ENCODE data around the gene SUPT5H. TPM values are rescaled to one million over a fixed set of nuclear protein-coding genes. Genes with fewer than 3 reads are reported as not detected.
A peak's percentile ranks its signal among the peaks of the same experiment; 100 is the strongest.

Gene SUPT5H
- total and polyA plus RNA-seq, 10 of the 15 experiments (the other 5 are each of a cell fraction or from before 2014, with no cell fraction given) = 27.2 to 194 (median 83.6) TPM

DNA sequence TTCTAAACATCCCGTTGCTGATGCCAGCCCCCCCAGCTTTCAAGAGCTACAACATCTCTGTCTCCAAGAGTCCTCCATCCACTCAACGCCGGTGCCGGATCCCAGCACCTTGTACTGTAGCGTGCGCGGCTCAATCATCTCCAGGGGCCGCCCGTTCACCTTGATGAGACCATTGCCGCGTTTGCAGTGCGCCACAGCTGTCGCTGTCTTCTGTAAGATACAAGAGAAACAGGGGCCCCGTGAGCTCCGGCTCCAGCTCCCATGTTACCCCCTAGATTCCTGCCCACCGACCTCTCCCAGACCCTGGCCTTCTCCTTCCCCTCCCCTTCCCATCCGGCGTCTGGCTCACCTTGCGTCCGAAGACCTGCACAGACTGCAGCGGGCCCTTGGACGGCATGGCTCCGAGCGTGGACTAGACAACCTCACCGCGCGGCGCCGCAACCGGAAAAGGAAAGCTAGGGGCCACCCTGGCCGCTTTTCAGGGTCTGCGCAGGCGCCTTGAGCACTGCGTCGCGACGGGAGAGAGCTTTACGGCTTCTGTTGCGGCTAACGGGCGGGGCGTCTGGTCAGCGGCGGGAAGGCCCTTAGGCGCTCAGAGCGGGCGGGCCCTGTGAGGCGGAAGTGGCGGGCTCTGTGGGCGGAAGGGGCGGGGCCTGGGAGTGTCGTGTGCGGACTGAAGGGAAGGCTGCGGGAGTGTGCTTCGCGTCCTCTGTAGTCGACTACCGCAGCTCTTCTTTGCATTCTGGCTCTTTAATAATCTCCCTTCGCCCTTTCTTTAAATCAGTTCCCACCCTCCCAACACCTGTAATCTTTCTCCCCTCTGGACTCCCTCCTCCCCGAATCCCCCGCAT lies 9.7 kb upstream of the SUPT5H start, which contains the start of gene RPS16 (continued):
- TF ChIP-seq, protein P1, sequence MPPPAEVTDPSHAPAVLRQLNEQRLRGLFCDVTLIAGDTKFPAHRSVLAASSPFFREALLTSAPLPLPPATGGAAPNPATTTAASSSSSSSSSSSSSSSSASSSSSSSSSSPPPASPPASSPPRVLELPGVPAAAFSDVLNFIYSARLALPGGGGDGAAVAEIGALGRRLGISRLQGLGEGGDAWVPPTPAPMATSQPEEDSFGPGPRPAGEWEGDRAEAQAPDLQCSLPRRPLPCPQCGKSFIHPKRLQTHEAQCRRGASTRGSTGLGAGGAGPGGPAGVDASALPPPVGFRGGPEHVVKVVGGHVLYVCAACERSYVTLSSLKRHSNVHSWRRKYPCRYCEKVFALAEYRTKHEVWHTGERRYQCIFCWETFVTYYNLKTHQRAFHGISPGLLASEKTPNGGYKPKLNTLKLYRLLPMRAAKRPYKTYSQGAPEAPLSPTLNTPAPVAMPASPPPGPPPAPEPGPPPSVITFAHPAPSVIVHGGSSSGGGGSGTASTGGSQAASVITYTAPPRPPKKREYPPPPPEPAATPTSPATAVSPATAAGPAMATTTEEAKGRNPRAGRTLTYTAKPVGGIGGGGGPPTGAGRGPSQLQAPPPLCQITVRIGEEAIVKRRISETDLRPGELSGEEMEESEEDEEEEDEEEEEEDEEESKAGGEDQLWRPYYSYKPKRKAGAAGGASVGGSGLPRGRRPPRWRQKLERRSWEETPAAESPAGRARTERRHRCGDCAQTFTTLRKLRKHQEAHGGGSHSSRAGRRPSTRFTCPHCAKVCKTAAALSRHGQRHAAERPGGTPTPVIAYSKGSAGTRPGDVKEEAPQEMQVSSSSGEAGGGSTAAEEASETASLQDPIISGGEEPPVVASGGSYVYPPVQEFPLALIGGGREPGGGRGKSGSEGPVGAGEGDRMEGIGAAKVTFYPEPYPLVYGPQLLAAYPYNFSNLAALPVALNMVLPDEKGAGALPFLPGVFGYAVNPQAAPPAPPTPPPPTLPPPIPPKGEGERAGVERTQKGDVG (CRISPR knock-in tag; IDR thresholded peaks at IDR 0.05) = no peak
- TF ChIP-seq STAT3 (IDR thresholded peaks at IDR 0.05; ENCODE audit: low read depth, low read length) (no peak), PAX8 (IDR thresholded peaks at IDR 0.05) (no peak), YBX1 (IDR thresholded peaks at IDR 0.05) (no peak), ZNF24 (IDR thresholded peaks at IDR 0.05) (no peak), ZNF274 (IDR thresholded peaks at IDR 0.05; ENCODE audit: insufficient read depth, insufficient read length) (no peak), FOXM1 (IDR thresholded peaks at IDR 0.05; ENCODE audit: low read depth, low read length) (no peak), NBN (IDR thresholded peaks at IDR 0.05) (no peak; the same call in 1 of the 2 replicates), ESRRA (IDR thresholded peaks at IDR 0.05; ENCODE audit: low read length) (peak; percentile 74; the same call in 1 of the 2 replicates), SRF (IDR thresholded peaks at IDR 0.05; ENCODE audit: low read depth in 2 of 2, low read length in 2 of 2) (no peak), SMAD1 (IDR thresholded peaks at IDR 0.05; ENCODE audit: low read depth, partially characterized antibody) (no peak), LARP7 (IDR thresholded peaks at IDR 0.05) (peak; percentile 77), ZNF622 (IDR thresholded peaks at IDR 0.05) (no peak), POLR2AphosphoS2 (IDR thresholded peaks at IDR 0.05; ENCODE audit: low read depth, low read length) (peak; percentile 96), EZH2 (IDR thresholded peaks at IDR 0.05; ENCODE audit: borderline replicate concordance, control insufficient read depth, low read depth, low read length) (no peak)
- TF ChIP-seq, protein P2, sequence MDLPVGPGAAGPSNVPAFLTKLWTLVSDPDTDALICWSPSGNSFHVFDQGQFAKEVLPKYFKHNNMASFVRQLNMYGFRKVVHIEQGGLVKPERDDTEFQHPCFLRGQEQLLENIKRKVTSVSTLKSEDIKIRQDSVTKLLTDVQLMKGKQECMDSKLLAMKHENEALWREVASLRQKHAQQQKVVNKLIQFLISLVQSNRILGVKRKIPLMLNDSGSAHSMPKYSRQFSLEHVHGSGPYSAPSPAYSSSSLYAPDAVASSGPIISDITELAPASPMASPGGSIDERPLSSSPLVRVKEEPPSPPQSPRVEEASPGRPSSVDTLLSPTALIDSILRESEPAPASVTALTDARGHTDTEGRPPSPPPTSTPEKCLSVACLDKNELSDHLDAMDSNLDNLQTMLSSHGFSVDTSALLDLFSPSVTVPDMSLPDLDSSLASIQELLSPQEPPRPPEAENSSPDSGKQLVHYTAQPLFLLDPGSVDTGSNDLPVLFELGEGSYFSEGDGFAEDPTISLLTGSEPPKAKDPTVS (IDR thresholded peaks at IDR 0.05; ENCODE audit: low read depth, low read length) = no peak
- TF ChIP-seq, protein P3, sequence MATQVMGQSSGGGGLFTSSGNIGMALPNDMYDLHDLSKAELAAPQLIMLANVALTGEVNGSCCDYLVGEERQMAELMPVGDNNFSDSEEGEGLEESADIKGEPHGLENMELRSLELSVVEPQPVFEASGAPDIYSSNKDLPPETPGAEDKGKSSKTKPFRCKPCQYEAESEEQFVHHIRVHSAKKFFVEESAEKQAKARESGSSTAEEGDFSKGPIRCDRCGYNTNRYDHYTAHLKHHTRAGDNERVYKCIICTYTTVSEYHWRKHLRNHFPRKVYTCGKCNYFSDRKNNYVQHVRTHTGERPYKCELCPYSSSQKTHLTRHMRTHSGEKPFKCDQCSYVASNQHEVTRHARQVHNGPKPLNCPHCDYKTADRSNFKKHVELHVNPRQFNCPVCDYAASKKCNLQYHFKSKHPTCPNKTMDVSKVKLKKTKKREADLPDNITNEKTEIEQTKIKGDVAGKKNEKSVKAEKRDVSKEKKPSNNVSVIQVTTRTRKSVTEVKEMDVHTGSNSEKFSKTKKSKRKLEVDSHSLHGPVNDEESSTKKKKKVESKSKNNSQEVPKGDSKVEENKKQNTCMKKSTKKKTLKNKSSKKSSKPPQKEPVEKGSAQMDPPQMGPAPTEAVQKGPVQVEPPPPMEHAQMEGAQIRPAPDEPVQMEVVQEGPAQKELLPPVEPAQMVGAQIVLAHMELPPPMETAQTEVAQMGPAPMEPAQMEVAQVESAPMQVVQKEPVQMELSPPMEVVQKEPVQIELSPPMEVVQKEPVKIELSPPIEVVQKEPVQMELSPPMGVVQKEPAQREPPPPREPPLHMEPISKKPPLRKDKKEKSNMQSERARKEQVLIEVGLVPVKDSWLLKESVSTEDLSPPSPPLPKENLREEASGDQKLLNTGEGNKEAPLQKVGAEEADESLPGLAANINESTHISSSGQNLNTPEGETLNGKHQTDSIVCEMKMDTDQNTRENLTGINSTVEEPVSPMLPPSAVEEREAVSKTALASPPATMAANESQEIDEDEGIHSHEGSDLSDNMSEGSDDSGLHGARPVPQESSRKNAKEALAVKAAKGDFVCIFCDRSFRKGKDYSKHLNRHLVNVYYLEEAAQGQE (IDR thresholded peaks at IDR 0.05; ENCODE audit: low read depth, low read length) = no peak
- TF ChIP-seq, protein P4, sequence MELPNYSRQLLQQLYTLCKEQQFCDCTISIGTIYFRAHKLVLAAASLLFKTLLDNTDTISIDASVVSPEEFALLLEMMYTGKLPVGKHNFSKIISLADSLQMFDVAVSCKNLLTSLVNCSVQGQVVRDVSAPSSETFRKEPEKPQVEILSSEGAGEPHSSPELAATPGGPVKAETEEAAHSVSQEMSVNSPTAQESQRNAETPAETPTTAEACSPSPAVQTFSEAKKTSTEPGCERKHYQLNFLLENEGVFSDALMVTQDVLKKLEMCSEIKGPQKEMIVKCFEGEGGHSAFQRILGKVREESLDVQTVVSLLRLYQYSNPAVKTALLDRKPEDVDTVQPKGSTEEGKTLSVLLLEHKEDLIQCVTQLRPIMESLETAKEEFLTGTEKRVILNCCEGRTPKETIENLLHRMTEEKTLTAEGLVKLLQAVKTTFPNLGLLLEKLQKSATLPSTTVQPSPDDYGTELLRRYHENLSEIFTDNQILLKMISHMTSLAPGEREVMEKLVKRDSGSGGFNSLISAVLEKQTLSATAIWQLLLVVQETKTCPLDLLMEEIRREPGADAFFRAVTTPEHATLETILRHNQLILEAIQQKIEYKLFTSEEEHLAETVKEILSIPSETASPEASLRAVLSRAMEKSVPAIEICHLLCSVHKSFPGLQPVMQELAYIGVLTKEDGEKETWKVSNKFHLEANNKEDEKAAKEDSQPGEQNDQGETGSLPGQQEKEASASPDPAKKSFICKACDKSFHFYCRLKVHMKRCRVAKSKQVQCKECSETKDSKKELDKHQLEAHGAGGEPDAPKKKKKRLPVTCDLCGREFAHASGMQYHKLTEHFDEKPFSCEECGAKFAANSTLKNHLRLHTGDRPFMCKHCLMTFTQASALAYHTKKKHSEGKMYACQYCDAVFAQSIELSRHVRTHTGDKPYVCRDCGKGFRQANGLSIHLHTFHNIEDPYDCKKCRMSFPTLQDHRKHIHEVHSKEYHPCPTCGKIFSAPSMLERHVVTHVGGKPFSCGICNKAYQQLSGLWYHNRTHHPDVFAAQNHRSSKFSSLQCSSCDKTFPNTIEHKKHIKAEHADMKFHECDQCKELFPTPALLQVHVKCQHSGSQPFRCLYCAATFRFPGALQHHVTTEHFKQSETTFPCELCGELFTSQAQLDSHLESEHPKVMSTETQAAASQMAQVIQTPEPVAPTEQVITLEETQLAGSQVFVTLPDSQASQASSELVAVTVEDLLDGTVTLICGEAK (IDR thresholded peaks at IDR 0.05; ENCODE audit: borderline replicate concordance) = peak; percentile 89

Measured in GM12878 (cell line).